Skin of body (tissue), 2 donors: ENCODE data around the gene ADGRD1. TPM values are rescaled to one million over a fixed set of nuclear protein-coding genes. Genes with fewer than 3 reads are reported as not detected.
"Not testable (repeated sequence)": the region's sequence is repeated elsewhere in the genome, so short reads cannot be mapped to it uniquely, and the experiment has no call there.

Experiments used
- DNase-seq: peaks from one replicate; lab custom pipeline; 2025; lab: John Stamatoyannopoulos, UW
- total RNA-seq: library from RNA; depleted of rRNA; stranded (reverse); fragments of >200 nt; gene quantifications from one replicate; pipeline ENCODE4 v1.2.3, GENCODE V29; 2014

The ADGRD1 gene
- total RNA-seq, 1 donor from 2014 or later = 7.3 TPM

- DNase-seq = no peak
Observed at GRCh38 chr12:130983328-130984017, 29.8 kb downstream of the ADGRD1 start.

GRCh38 chr12:130984183-130985058 lies 30.7 kb downstream of the ADGRD1 start:
- DNase-seq = no peak

GRCh38 chr12:130987151-130987931 lies 33.6 kb downstream of the ADGRD1 start:
- no peak for DNase-seq

GRCh38 chr12:130988261-130988660 lies 34.6 kb downstream of the ADGRD1 start:
- DNase-seq = no peak

- DNase-seq = no peak
Observed at GRCh38 chr12:130988751-130989150, 35.0 kb downstream of the ADGRD1 start.

- no peak for DNase-seq
Observed at GRCh38 chr12:130989391-130989790, 35.7 kb downstream of the ADGRD1 start.

GRCh38 chr12:130990034-130990433 lies 36.3 kb downstream of the ADGRD1 start:
- peak; percentile 59 for DNase-seq

DNA sequence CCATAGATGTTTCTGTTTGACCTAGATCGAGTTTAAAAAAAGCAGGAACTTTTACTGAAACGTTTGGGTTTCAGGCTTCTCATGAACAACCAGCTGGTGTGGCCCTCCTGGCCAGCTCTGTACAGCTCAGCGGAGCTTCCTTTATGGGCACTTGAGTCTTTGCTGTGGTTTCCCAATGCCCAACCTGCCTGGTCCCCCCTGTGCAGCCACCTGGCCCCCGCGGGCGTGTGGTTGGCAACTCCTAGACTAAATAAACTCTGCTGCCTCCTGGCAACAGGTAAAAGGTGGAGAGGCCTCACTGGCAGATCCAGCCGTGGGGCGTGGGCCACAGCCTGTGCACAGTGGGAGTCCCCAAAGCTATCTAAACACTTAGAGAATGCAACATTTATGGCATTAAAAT lies 38.7 kb downstream of the ADGRD1 start:
- no peak for DNase-seq

DNA sequence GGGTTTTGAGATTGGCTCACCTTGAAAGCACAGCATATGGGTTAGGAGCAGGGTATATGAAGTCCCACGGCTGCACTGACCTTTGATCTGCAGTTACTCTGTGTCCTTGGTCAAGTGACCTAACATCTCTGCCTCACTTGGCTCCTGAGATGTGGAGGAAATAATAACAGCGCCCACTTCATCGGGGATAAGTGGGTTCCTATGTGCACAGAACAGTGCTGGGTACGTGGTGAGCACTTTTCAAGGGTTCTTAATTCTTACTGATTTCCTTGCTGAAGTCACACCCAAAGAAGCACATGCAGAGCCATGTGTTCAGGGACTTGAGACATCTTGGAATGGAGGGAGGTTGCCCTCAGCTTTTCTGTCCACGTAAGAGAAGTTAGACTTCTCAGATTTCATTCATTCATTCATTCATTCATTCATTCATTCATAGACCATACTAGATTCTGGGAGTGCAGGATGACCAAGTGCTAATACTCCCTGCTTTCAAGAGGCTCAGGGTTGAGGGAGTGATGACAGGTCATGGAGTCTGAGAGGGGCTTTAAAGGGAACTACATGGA lies 39.4 kb downstream of the ADGRD1 start:
- DNase-seq = no peak

DNA sequence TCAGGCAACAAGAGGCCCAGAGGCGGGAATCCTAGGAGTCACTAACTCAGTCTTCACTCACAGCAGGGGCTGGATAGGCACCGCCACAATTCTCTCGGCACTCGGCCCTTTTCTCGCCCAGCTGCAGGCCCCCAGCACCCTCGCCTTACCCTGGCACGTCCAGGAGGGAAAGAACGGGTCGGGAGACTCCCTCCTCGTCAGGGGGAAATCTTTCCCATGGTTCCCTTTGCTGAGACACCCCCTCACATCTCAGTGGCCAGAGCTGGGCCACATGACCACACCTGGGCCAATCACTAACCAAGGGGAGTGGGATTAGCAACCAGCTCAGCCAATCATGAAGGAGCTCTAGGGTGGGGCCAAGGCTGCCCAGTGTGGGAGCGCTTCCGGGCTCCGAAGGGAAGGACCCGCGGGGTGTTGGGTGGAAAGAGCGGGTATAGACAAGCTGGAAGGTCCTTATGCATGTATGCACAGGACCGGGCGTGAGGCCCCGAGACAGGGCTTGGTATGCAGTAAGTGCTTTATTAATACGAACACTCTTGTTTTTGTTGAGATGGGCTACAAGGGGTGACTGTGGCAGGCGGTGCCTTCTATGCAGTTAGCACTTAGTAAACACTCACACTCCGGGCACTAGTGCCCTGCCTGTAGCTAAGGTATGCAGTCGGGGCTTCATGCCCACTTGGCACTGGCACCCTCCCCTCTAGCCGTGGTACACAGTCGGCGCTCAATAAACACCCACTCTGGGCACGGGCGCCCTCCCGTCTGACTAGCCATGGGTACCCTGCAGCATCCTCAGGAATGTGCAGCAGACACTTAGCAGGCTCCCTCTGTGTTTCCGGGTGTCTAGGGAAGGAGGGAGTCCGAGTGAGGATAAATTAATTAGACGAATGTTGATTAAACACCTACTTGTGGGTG lies 40.3 kb downstream of the ADGRD1 start:
- DNase-seq = no peak

DNA sequence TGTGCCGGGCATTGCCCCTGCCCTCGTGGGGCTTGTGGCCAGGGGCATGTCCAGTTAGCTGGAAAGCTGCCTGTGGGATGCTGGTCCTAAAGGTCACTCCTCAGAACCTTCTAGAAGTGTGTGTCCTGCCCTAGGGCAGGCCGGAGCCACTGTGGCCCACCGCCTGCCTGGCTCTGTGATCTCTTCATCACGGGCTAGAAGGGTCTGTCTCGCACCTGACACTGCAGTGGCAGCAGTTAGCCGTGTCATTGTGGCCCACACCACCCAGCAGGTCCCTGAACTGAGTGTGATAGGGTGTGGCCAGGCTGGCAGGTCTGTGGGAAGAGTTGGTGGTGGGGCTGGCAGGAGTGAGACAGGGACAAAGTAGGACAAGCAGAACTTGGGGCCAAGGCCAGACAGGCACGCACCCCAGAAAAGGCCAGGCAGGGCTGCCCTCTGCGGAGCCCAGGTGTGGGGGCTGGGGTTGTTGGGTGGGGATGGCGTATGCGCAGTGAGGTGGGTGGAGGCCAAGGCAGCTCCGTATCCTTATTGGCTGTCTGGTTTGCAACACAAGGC lies 41.2 kb downstream of the ADGRD1 start:
- no peak for DNase-seq

GRCh38 chr12:130995386-130995969 lies 41.8 kb downstream of the ADGRD1 start:
- not testable (repeated sequence) for DNase-seq

- DNase-seq = no peak
Observed at GRCh38 chr12:130998136-130998535, 44.4 kb downstream of the ADGRD1 start.

DNA sequence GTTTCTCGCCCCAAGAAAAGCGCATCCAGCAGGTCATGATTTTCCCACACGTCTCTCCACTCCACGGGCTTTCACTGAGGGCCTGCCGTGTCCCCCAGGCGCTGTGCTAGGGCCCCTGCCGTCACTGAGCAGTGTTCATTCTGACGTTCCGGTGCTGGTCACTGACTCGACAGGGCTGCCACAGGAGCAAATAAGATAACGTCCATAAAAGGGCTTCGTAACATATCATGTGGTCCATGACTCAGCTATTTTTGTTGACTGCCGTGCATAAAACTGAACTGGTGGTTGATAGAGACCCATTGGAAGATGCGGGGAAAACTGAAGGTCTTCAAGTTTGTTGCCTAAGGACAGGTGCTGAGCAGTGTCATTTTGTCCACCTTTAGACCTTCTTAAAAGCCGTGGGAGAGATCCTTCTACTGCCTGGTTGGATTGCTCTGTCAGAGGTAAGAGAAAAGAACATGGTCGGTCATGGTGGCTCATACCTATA lies 46.3 kb downstream of the ADGRD1 start:
- DNase-seq = no peak

DNA sequence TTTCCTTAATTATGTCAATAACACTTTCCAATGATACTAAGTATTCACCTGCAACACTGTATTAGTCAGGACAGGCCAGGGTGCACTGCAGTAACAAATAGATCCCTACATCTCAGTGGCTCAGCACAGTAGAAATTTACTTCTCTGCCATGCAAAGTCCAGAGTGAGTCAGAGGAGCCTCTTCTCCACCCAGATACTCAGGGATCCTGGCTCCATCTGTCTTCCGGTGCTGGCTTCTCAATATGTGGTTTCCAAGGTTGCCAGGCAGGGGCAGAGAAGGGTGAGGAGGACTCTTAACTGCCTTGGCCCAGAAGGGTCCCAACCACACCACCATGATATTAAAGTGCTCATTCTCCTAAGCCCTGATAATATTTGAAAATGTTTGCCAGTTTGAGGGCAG lies 47.8 kb downstream of the ADGRD1 start:
- DNase-seq = no peak

GRCh38 chr12:131002216-131002631 lies 48.5 kb downstream of the ADGRD1 start:
- DNase-seq = peak; percentile 78

DNA sequence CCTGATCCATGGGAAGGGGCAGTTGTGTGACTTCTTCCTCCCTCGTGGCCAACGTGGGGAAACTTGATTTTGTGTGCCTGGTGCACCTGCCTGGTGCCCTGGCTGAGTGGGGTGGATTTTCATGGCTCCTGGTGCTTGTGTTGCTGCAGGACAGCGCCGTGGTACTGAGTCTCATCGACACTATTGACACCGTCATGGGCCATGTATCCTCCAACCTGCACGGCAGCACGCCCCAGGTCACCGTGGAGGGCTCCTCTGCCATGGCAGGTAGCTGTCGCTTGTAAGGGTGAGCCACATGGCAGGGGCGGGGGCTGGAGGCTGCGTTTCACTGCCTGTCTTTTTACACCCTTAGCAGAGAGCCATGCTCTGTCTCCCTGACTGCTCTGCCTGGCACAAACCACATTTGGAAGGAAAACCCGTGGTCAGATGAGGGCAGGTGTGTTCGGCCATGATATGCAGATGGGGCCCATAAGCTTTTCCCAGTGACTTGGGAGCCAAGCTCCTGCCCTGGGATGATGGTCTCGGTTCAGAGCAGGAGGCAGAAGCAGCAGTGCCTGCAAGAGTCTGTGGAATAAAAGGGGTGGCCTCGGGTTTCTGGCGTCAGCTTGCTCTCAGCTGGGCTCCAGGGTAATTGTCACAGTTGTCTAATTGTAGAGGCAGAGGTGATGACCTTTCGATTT lies 49.5 kb downstream of the ADGRD1 start:
- no peak for DNase-seq

- DNase-seq = no peak
Observed at GRCh38 chr12:131003716-131004045, 50.0 kb downstream of the ADGRD1 start.

GRCh38 chr12:131004166-131004565 lies 50.5 kb downstream of the ADGRD1 start:
- no peak for DNase-seq
